ENCODE data around the gene RAB6A. TPM values are rescaled to one million over a fixed set of nuclear protein-coding genes. Genes with fewer than 3 reads are reported as not detected.

Gene RAB6A
- total RNA-seq, 4 donors from 2014 or later = 49.0 to 232 (median 206) TPM

DNA sequence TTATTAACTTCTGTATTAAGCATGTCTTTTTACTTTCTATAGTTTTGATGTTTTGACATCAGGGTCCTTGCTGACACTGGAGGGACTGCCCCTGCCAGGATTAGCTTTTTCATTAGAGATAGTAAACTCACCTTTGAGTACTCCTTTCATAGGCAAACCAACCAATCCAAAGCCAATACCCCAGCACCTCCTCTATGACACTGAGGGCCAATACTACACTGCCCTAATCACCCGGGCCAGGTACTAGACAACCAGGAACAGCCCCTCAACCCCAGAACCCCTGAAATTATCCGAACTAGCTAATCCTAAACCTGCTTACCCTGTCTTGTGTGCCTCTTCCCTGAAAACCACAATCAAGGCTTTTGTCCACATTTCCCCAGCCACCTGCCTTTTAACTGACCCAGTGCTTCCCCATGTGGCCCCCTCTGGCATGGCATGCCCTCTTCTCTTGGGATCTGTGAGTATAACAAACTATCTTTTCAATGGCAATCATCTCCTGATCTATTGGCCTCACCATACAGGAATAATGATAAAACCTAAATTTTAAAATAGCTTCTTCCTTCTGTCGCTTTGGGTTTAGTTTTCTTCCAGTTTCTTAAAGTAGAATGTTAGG is 31.2 kb downstream of the RAB6A start:
- 90 to 97% methylated on average over 3 of the region's 3 CpGs for WGBS, 2 donors (ENCODE audit: low coverage in 1 of 2)
- Histone ChIP-seq H3K27me3 (no peaks in the 10 kb centered on the region), H3K4me3 (no peak overlapping the region), H3K27ac (no peak overlapping the region), H3K4me1 (peaks cover 0 to 3% (median 0%) of the 10 kb centered on the region in 4 donors), H3K9me3 (no peaks in the 10 kb centered on the region), H3K36me3 (peaks cover 0 to 8% (median 0%) of the 10 kb centered on the region in 4 donors)
- DNase-seq = no peak
- no peak for TF ChIP-seq POLR2A (IDR thresholded peaks at IDR 0.05)
- TF ChIP-seq, protein P1, sequence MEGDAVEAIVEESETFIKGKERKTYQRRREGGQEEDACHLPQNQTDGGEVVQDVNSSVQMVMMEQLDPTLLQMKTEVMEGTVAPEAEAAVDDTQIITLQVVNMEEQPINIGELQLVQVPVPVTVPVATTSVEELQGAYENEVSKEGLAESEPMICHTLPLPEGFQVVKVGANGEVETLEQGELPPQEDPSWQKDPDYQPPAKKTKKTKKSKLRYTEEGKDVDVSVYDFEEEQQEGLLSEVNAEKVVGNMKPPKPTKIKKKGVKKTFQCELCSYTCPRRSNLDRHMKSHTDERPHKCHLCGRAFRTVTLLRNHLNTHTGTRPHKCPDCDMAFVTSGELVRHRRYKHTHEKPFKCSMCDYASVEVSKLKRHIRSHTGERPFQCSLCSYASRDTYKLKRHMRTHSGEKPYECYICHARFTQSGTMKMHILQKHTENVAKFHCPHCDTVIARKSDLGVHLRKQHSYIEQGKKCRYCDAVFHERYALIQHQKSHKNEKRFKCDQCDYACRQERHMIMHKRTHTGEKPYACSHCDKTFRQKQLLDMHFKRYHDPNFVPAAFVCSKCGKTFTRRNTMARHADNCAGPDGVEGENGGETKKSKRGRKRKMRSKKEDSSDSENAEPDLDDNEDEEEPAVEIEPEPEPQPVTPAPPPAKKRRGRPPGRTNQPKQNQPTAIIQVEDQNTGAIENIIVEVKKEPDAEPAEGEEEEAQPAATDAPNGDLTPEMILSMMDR (IDR thresholded peaks at IDR 0.05) = peak; percentile 10 to 36 (median 24)
- intact Hi-C loops (cut with DNase I; ENCODE audit: low total_unique reads) = no loop called here
- in situ Hi-C loops (cut with MboI; ENCODE audit: low pct_ligation_motif_present in 1 of 4, low pct_unique_long_range_greater_than_20kb in 1 of 4, low sequenced_read_pairs in 3 of 4) = no loop called here

- H3K9me3 ChIP-seq = no peaks in the 10 kb centered on the region
- H3K27ac ChIP-seq = no peak overlapping the region
- no peak for DNase-seq
- no peaks in the 10 kb centered on the region for H3K27me3 ChIP-seq
- H3K4me3 ChIP-seq = no peak overlapping the region
- TF ChIP-seq POLR2AphosphoS5 (IDR thresholded peaks at IDR 0.05) (no peak), EP300 (IDR thresholded peaks at IDR 0.05; ENCODE audit: low read depth) (no peak), POLR2A (IDR thresholded peaks at IDR 0.05) (no peak)
- TF ChIP-seq, protein P1 (IDR thresholded peaks at IDR 0.05) = no peak
- WGBS, 2 donors (ENCODE audit: low coverage in 1 of 2) = 74 to 75% methylated on average over 2 of the region's 2 CpGs
- no peaks in the 10 kb centered on the region for H3K4me1 ChIP-seq
- H3K36me3 ChIP-seq = peaks cover 0 to 8% (median 0%) of the 10 kb centered on the region in 4 donors
- intact Hi-C loops (cut with DNase I; ENCODE audit: low total_unique reads) (no loop called here), in situ Hi-C loops (cut with MboI; ENCODE audit: low pct_ligation_motif_present in 1 of 4, low pct_unique_long_range_greater_than_20kb in 1 of 4, low sequenced_read_pairs in 3 of 4) (no loop called here)
These were observed 32.9 kb downstream of the RAB6A start for GRCh38 chr11:73728000-73728399.

GRCh38 chr11:73726825-73727224 is 34.0 kb downstream of the RAB6A start:
- TF ChIP-seq EP300 (IDR thresholded peaks at IDR 0.05; ENCODE audit: low read depth) (no peak), POLR2A (IDR thresholded peaks at IDR 0.05) (no peak), POLR2AphosphoS5 (IDR thresholded peaks at IDR 0.05) (no peak)
- TF ChIP-seq, protein P1 (IDR thresholded peaks at IDR 0.05) = no peak
- intact Hi-C loops (cut with DNase I; ENCODE audit: low total_unique reads) = no loop called here

DNA sequence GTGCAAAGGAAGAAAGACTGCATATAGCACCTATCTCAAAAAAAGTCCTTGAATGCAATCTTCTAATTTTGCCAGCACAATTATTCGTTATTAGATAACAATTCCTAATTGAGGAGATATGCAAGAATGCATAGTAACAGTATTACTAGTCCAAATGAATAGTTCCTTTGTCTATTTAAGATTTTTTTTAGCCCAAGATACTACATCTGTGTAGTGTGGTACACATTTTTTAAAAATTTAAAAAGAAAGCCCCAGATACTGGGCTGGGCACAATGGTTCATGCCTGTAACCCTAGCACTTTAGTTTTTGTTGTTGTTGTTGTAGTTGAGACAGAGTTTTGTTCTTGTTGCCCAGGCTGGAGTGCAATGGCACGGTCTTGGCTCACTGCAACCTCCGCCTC is 43.7 kb downstream of the RAB6A start:
- in situ Hi-C loops (cut with MboI; ENCODE audit: low pct_ligation_motif_present in 1 of 4, low pct_unique_long_range_greater_than_20kb in 1 of 4, low sequenced_read_pairs in 3 of 4) (no loop called here), intact Hi-C loops (cut with DNase I; ENCODE audit: low total_unique reads) (no loop called here)
- 83 to 92% methylated on average over 1 to 3 of the region's 3 CpGs for WGBS, 2 donors (ENCODE audit: low coverage in 1 of 2)
- no peak overlapping the region for H3K4me3 ChIP-seq
- H3K27me3 ChIP-seq = no peaks in the 10 kb centered on the region
- H3K27ac ChIP-seq = no peak overlapping the region
- no peak for DNase-seq
- H3K9me3 ChIP-seq = no peaks in the 10 kb centered on the region
- H3K4me1 ChIP-seq = peaks cover 0 to 9% (median 1%) of the 10 kb centered on the region in 4 donors
- TF ChIP-seq, protein P1 (IDR thresholded peaks at IDR 0.05) = no peak
- TF ChIP-seq POLR2AphosphoS5 (IDR thresholded peaks at IDR 0.05) (no peak), POLR2A (IDR thresholded peaks at IDR 0.05) (no peak), EP300 (IDR thresholded peaks at IDR 0.05; ENCODE audit: low read depth) (no peak)
- H3K36me3 ChIP-seq = peaks cover 0 to 18% (median 5%) of the 10 kb centered on the region in 4 donors

More at GRCh38 chr11:73726825-73727224, 34.0 kb downstream of the RAB6A start:
- H3K36me3 ChIP-seq = peaks cover 0 to 8% (median 0%) of the 10 kb centered on the region in 4 donors
- WGBS, 2 donors (ENCODE audit: low coverage in 1 of 2) = 93 to 95% methylated on average over 2 of the region's 2 CpGs
- in situ Hi-C loops (cut with MboI; ENCODE audit: low pct_ligation_motif_present in 1 of 4, low pct_unique_long_range_greater_than_20kb in 1 of 4, low sequenced_read_pairs in 3 of 4) = no loop called here
- H3K27ac ChIP-seq = no peak overlapping the region
- H3K9me3 ChIP-seq = no peaks in the 10 kb centered on the region
- no peaks in the 10 kb centered on the region for H3K27me3 ChIP-seq
- no peaks in the 10 kb centered on the region for H3K4me1 ChIP-seq
- no peak for DNase-seq
- H3K4me3 ChIP-seq = no peak overlapping the region
